Ovary (tissue), 3 donors: Measurements from ENCODE around the gene ZNF844.

Source experiments
- CTCF ChIP-seq, 3 donors: fragments of 450-650 bp in 2 of 3; fragments of 200-600 bp in 1 of 3; IDR thresholded peaks; one replicate each; pipeline versions ENCODE4 v1.5.1 to v1.8.0; 2016 to 2022; ENCODE audit warnings: antibody characterized with exemption in 3 of 3, mild to moderate bottlenecking in 1 of 3
- EP300 ChIP-seq: sonication (generic); formaldehyde crosslinking; IDR thresholded peaks from one replicate; pipeline ENCODE4 v1.6.1; 2017; ENCODE audit warnings: antibody characterized with exemption
- POLR2A ChIP-seq: fragments of 450-650 bp; IDR thresholded peaks from one replicate; pipeline ENCODE4 v1.6.1; 2017; ENCODE audit warnings: antibody characterized with exemption, mild to moderate bottlenecking, moderate library complexity
- donor health status: DM: no; HTN: no; CAD: no.

DNA sequence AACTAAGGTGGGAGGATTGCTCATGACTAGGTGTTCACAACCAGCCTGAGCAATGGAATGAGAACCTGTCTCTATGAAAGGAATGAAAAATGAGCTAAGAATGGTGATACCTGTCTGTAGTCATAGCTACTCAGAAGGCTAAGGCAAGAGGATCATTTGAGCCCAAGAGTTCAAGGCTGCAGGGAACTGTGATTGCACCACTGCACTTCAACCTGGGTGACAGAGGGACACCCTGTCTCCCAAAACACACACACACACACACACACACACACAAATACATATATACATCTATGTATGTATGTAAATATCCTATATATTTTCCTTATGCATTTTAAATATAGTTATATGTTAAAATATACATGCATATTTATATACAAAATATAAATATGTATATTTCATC lies 21.6 kb upstream of the ZNF844 start:
- TF ChIP-seq CTCF (IDR thresholded peaks at IDR 0.05) (no peak), EP300 (no peak), POLR2A (no peak)
